Ishikawa (cell line): ENCODE data around the gene FKBP2.

Experiments
- CEBPB ChIP-seq: IDR thresholded peaks from 2 replicates; pipeline ENCODE4 v1.6.1; 2012
- CREB1 ChIP-seq: IDR thresholded peaks from 2 replicates; pipeline ENCODE4 v1.6.1; 2012; ENCODE audit warnings: low read depth
- EP300 ChIP-seq: IDR thresholded peaks from 2 replicates; pipeline ENCODE4 v1.6.1; 2012; ENCODE audit warnings: borderline replicate concordance
- MAX ChIP-seq: IDR thresholded peaks from 2 replicates; pipeline ENCODE4 v1.6.1; 2012
- NFIC ChIP-seq: IDR thresholded peaks from 2 replicates; pipeline ENCODE4 v1.6.1; 2012
- RAD21 ChIP-seq: IDR thresholded peaks from 2 replicates; pipeline ENCODE4 v1.6.1; 2012; ENCODE audit warnings: low read depth
- REST ChIP-seq: IDR thresholded peaks from 2 replicates; pipeline ENCODE4 v1.6.1; 2012; ENCODE audit warnings: low read depth, mild to moderate bottlenecking
- TAF1 ChIP-seq: IDR thresholded peaks from 2 replicates; pipeline ENCODE4 v1.6.1; 2012; ENCODE audit warnings: low read depth, mild to moderate bottlenecking
- TCF12 ChIP-seq: IDR thresholded peaks from 2 replicates; pipeline ENCODE4 v1.6.1; 2012; ENCODE audit warnings: low read depth
- TEAD4 ChIP-seq: IDR thresholded peaks from 2 replicates; pipeline ENCODE4 v1.6.1; 2012
- USF1 ChIP-seq: IDR thresholded peaks from 2 replicates; pipeline ENCODE4 v1.6.1; 2012
- YY1 ChIP-seq: IDR thresholded peaks from 2 replicates; pipeline ENCODE4 v1.6.1; 2012; ENCODE audit warnings: low read depth
- ZBTB7A ChIP-seq: IDR thresholded peaks from 2 replicates; pipeline ENCODE4 v1.6.1; 2012; ENCODE audit warnings: low read depth

GRCh38 chr11:64210301-64211020 lies 30.4 kb upstream of the FKBP2 start:
- TF ChIP-seq REST (no peak), YY1 (no peak), MAX (no peak), TEAD4 (no peak), TAF1 (no peak), EP300 (no peak), TCF12 (no peak), RAD21 (no peak), CREB1 (no peak), CEBPB (no peak), ZBTB7A (no peak), USF1 (no peak), NFIC (no peak)
